NCI-H2107 treated with DMSO at 0.1 percent for 48 hours (cell line): ENCODE data around the gene MYH7B.

Experiments used
- DNase-seq: peaks from one replicate; lab custom pipeline; 2025; ENCODE audit not compliant: unreplicated experiment; lab: John Stamatoyannopoulos, UW

MYH7B gene

GRCh38 chr20:34974246-34974645, 18.6 kb downstream of the MYH7B start:
- no peak for DNase-seq

- no peak for DNase-seq
These were observed 20.6 kb downstream of the MYH7B start for GRCh38 chr20:34976286-34976685.

GRCh38 chr20:34977365-34978091, 21.9 kb downstream of the MYH7B start:
- no peak for DNase-seq

GRCh38 chr20:34978092-34978744, 22.6 kb downstream of the MYH7B start:
- DNase-seq, result no peak

GRCh38 chr20:34979366-34980153, 23.9 kb downstream of the MYH7B start:
- no peak for DNase-seq

GRCh38 chr20:34980543-34981233, 25.0 kb downstream of the MYH7B start:
- no peak for DNase-seq

GRCh38 chr20:34982270-34983088, 26.8 kb downstream of the MYH7B start:
- no peak for DNase-seq

- no peak for DNase-seq
These were observed 27.6 kb downstream of the MYH7B start for GRCh38 chr20:34983089-34983820.

GRCh38 chr20:34983995-34984735, 28.5 kb downstream of the MYH7B start:
- no peak for DNase-seq

GRCh38 chr20:34984756-34985261, 29.1 kb downstream of the MYH7B start:
- DNase-seq, result no peak

GRCh38 chr20:34985461-34986310, 30.0 kb downstream of the MYH7B start:
- no peak for DNase-seq

- no peak for DNase-seq
These were observed 30.9 kb downstream of the MYH7B start for GRCh38 chr20:34986311-34987287.

GRCh38 chr20:34987288-34988190, 31.9 kb downstream of the MYH7B start:
- DNase-seq, result no peak

- no peak for DNase-seq
These were observed 32.5 kb downstream of the MYH7B start for GRCh38 chr20:34988191-34988540.

- DNase-seq, result no peak
These were observed 33.5 kb downstream of the MYH7B start for GRCh38 chr20:34989118-34989517.

- DNase-seq, result no peak
These were observed 34.0 kb downstream of the MYH7B start for GRCh38 chr20:34989670-34990069.
